H9 (cell line): ENCODE results near the gene P2RY14. TPM values are rescaled to one million over a fixed set of nuclear protein-coding genes. Genes with fewer than 3 reads are reported as not detected.

ENCODE experiments used
- DNase-seq: peaks from one replicate; pipeline ENCODE4 v3.0.0-alpha.2; 2017
- H2AFZ ChIP-seq: one replicate; pipeline ENCODE4 v1.6.1; 2013; ENCODE audit warnings: mild to moderate bottlenecking, low read length, control low read depth, moderate library complexity
- H2AK5ac ChIP-seq: 2 replicates; pipeline ENCODE4 v1.6.1; 2013; ENCODE audit warnings: low read length, control low read depth, mixed read lengths; ENCODE audit not compliant: insufficient read length
- H2BK120ac ChIP-seq: one replicate; pipeline ENCODE4 v1.6.1; 2013; ENCODE audit warnings: low read depth, mild to moderate bottlenecking, low read length, control low read depth, inconsistent platforms; ENCODE audit not compliant: poor library complexity, severe bottlenecking
- H2BK12ac ChIP-seq: 2 replicates; pipeline ENCODE4 v1.6.1; 2013; ENCODE audit warnings: low read length, control low read depth, mixed read lengths, low read depth; ENCODE audit not compliant: insufficient read length
- H2BK15ac ChIP-seq: 2 replicates; pipeline ENCODE4 v1.6.1; 2013; ENCODE audit warnings: low read depth, low read length, control low read depth
- H2BK20ac ChIP-seq: one replicate; pipeline ENCODE4 v1.6.1; 2013; ENCODE audit warnings: low read depth, mild to moderate bottlenecking, low read length, control low read depth, inconsistent platforms; ENCODE audit not compliant: poor library complexity, severe bottlenecking
- H2BK5ac ChIP-seq: 2 replicates; pipeline ENCODE4 v1.6.1; 2013; ENCODE audit warnings: low read length, control low read depth, mixed read lengths; ENCODE audit not compliant: insufficient read length
- H3K14ac ChIP-seq: 2 replicates; pipeline ENCODE4 v1.6.1; 2013; ENCODE audit warnings: low read length, control low read depth; ENCODE audit not compliant: insufficient read depth
- H3K18ac ChIP-seq: 2 replicates; pipeline ENCODE4 v1.6.1; 2013; ENCODE audit warnings: low read depth, mild to moderate bottlenecking, mixed read lengths, low read length, control low read depth; ENCODE audit not compliant: insufficient read length
- H3K23ac ChIP-seq: 2 replicates; pipeline ENCODE4 v1.6.1; 2013; ENCODE audit warnings: low read length, control low read depth, mixed read lengths, low read depth; ENCODE audit not compliant: insufficient read length
- H3K23me2 ChIP-seq: 2 replicates; pipeline ENCODE4 v1.6.1; 2013; ENCODE audit warnings: low read depth, mild to moderate bottlenecking, mixed read lengths, low read length, control low read depth; ENCODE audit not compliant: insufficient read length, poor library complexity, severe bottlenecking
- H3K27ac ChIP-seq: 2 replicates; pipeline ENCODE4 v1.5.1; 2013; ENCODE audit warnings: low read length, control low read depth, mixed read lengths, low read depth; ENCODE audit not compliant: insufficient read length
- H3K27me3 ChIP-seq: 2 replicates; pipeline ENCODE4 v1.6.1; 2013; ENCODE audit warnings: low read length, control low read depth, inconsistent platforms; ENCODE audit not compliant: insufficient read depth
- H3K4ac ChIP-seq: 2 replicates; pipeline ENCODE4 v1.6.1; 2013; ENCODE audit warnings: low read depth, mild to moderate bottlenecking, control low read depth, inconsistent platforms, low read length, moderate library complexity
- H3K4me1 ChIP-seq: 2 replicates; pipeline ENCODE4 v1.6.1; 2013; ENCODE audit warnings: low read length, control low read depth, inconsistent platforms; ENCODE audit not compliant: insufficient read depth
- H3K4me2 ChIP-seq: 2 replicates; pipeline ENCODE4 v1.6.1; 2013; ENCODE audit warnings: low read length, control low read depth, mixed read lengths; ENCODE audit not compliant: insufficient read length, insufficient read depth
- H3K56ac ChIP-seq: 2 replicates; pipeline ENCODE4 v1.6.1; 2013; ENCODE audit warnings: low read depth, mild to moderate bottlenecking, mixed read lengths, low read length, control low read depth; ENCODE audit not compliant: insufficient read length
- H3K79me1 ChIP-seq: 2 replicates; pipeline ENCODE4 v1.6.1; 2013; ENCODE audit warnings: low read depth, mild to moderate bottlenecking, moderate library complexity, low read length, control low read depth, inconsistent platforms; ENCODE audit not compliant: insufficient read depth, poor library complexity, severe bottlenecking
- H3K79me2 ChIP-seq: 2 replicates; pipeline ENCODE4 v1.6.1; 2013; ENCODE audit warnings: low read length, control low read depth, inconsistent platforms; ENCODE audit not compliant: insufficient read depth
- H3K9ac ChIP-seq: 2 replicates; pipeline ENCODE4 v1.6.1; 2013; ENCODE audit warnings: low read length, control low read depth, mixed read lengths; ENCODE audit not compliant: insufficient read length; ENCODE audit errors: extremely low read depth
- H3K9me3 ChIP-seq: one replicate; pipeline ENCODE4 v1.6.1; 2013; ENCODE audit warnings: low read depth, low read length, inconsistent platforms; ENCODE audit not compliant: control insufficient read depth
- H3T11ph ChIP-seq: one replicate; pipeline ENCODE4 v1.6.1; 2013; ENCODE audit warnings: mild to moderate bottlenecking, low read length, control low read depth, inconsistent platforms
- H4K20me1 ChIP-seq: one replicate; pipeline ENCODE4 v1.6.1; 2013; ENCODE audit not compliant: control insufficient read depth, insufficient read length, insufficient read depth
- H4K5ac ChIP-seq: 2 replicates; pipeline ENCODE4 v1.6.1; 2013; ENCODE audit warnings: low read depth, mild to moderate bottlenecking, mixed read lengths, low read length, control low read depth; ENCODE audit not compliant: insufficient read length
- H4K8ac ChIP-seq: replicated peaks from 2 replicates; pipeline ENCODE4 v1.6.1; 2013; ENCODE audit warnings: low read length, control low read depth, mixed read lengths, low read depth; ENCODE audit not compliant: insufficient read length
- H4K91ac ChIP-seq: 2 replicates; pipeline ENCODE4 v1.6.1; 2013; ENCODE audit warnings: low read depth, mild to moderate bottlenecking, moderate library complexity, mixed read lengths, low read length, control low read depth; ENCODE audit not compliant: insufficient read length
- H3K27ac Mint-ChIP-seq, 3 experiments: 2 replicates in 2 of 3; 3 replicates in 1 of 3; pipeline ENCODE4 v1.8.0; 2020 to 2021; ENCODE audit warnings: mixed read lengths in 3 of 3, mild to moderate bottlenecking in 1 of 3, moderate library complexity in 1 of 3
- H3K27me3 Mint-ChIP-seq: 2 replicates; pipeline ENCODE4 v1.8.0; 2021; ENCODE audit warnings: low read depth, mild to moderate bottlenecking, moderate library complexity, mixed read lengths
- H3K36me3 Mint-ChIP-seq, 3 experiments: 2 replicates in 2 of 3; 3 replicates in 1 of 3; pipeline ENCODE4 v1.8.0; 2020 to 2021; ENCODE audit warnings: low read depth in 3 of 3, mixed read lengths in 3 of 3; ENCODE audit not compliant: insufficient read depth in 1 of 3
- H3K4me1 Mint-ChIP-seq, 2 experiments: 2 replicates each; pipeline ENCODE4 v1.8.0; 2020; ENCODE audit warnings: mixed read lengths in 2 of 2
- H3K4me3 Mint-ChIP-seq, 2 experiments: 2 replicates in 1 of 2; 3 replicates in 1 of 2; pipeline ENCODE4 v1.8.0; 2020 to 2021; ENCODE audit warnings: mild to moderate bottlenecking in 2 of 2, mixed read lengths in 2 of 2, moderate library complexity in 1 of 2
- H3K9me3 Mint-ChIP-seq, 2 experiments: 2 replicates in 1 of 2; 3 replicates in 1 of 2; pipeline ENCODE4 v1.8.0; 2020; ENCODE audit warnings: mild to moderate bottlenecking in 2 of 2, mixed read lengths in 2 of 2, moderate library complexity in 1 of 2
- CTCF ChIP-seq: fragments of 200-600 bp; sonication (generic); conservative IDR thresholded peaks from 3 replicates; pipeline ENCODE4 v1.8.0; 2021; ENCODE audit warnings: antibody characterized with exemption, mild to moderate bottlenecking
- WGBS: extraction: QIAGEN DNeasy Blood & Tissue Kit; methylation state at CpG from one replicate; pipeline ENCODE4 v1.1.7; 2013; ENCODE audit warnings: missing lambda C conversion rate, low lambda C conversion rate, mixed read lengths; ENCODE audit not compliant: insufficient read length; ENCODE audit errors: extremely low coverage; 5-methylcytosine and 5-hydroxymethylcytosine counted together
- total RNA-seq: library from RNA; stranded (reverse); gene quantifications from 2 replicates; pipeline ENCODE4 v1.2.1, GENCODE V29; 2021

The P2RY14 gene
- total RNA-seq, 1 experiment from 2014 or later = not detected

- H3K23me2 ChIP-seq = no peaks in the 10 kb centered on the region
- Mint-ChIP-seq H3K36me3 (peaks cover 0 to 11% (median 7%) of the 10 kb centered on the region in 3 experiments; a peak in 4 of 7 replicates), H3K4me1 (peaks cover 15 to 18% of the 10 kb centered on the region in 2 experiments), H3K27ac (no peak overlapping the region; a peak in 1 of 7 replicates), H3K9me3 (no peaks in the 10 kb centered on the region), H3K4me3 (no peak overlapping the region), H3K27me3 (no peaks in the 10 kb centered on the region)
- no peak overlapping the region for H3K23ac ChIP-seq
- H2BK12ac ChIP-seq = no peak overlapping the region
- no peaks in the 10 kb centered on the region for H4K20me1 ChIP-seq
- no peak overlapping the region for H3T11ph ChIP-seq
- H3K9ac ChIP-seq = no peak overlapping the region
- no peaks in the 10 kb centered on the region for H3K27me3 ChIP-seq
- H2BK120ac ChIP-seq = no peak overlapping the region
- WGBS = no CpG with 5 or more reads among the region's 5 CpGs
- no peak overlapping the region for H3K14ac ChIP-seq
- H4K8ac ChIP-seq = no peak overlapping the region
- H2BK20ac ChIP-seq = no peak overlapping the region
- no peaks in the 10 kb centered on the region for H3K79me2 ChIP-seq
- H3K18ac ChIP-seq = no peak overlapping the region
- DNase-seq = no peak
- no peak overlapping the region for H4K5ac ChIP-seq
- no peak overlapping the region for H2AFZ ChIP-seq
- no peak for TF ChIP-seq CTCF
- no peaks in the 10 kb centered on the region for H3K79me1 ChIP-seq
- H3K9me3 ChIP-seq = no peaks in the 10 kb centered on the region
- H3K56ac ChIP-seq = no peak overlapping the region
- H2AK5ac ChIP-seq = no peak overlapping the region
- H3K4me2 ChIP-seq = no peak overlapping the region
- H2BK15ac ChIP-seq = no peak overlapping the region
- H3K27ac ChIP-seq = no peak overlapping the region
- no peak overlapping the region for H3K4ac ChIP-seq
- peaks cover 2% of the 10 kb centered on the region; the same call in 1 of the 2 replicates for H3K4me1 ChIP-seq
- H4K91ac ChIP-seq = no peak overlapping the region
- H2BK5ac ChIP-seq = no peak overlapping the region
These were observed 13.2 kb downstream of the P2RY14 start for GRCh38 chr3:151265166-151265565.
